ENCODE data around the gene ANXA6. TPM values are rescaled to one million over a fixed set of nuclear protein-coding genes. Genes with fewer than 3 reads are reported as not detected.

ANXA6 gene
- total RNA-seq, 1 donor from 2014 or later: 320 TPM

DNA sequence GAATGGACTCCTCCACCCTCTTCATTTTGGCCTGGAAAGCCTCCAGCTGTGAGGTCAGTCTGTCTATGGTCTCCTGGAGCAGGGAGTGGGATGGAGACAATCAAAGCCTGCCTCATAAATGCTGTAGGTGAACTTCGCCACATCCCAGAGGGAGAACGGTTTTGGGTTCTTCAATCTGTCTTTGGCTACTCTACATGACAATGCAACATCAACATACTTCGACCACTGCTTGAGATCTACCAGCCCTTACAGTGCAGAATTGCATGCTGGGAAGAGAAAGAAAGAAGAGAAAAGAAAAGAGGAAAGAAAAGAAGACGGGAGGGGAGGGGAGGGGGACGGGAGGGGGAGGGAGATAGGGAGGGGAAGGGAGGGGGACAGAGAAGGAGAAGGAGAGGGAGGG lies 28.5 kb upstream of the ANXA6 start:
- H3K36me3 Mint-ChIP-seq (ENCODE audit: low read depth, unreplicated experiment): peaks cover 4% of the 10 kb centered on the region
- H3K9ac ChIP-seq (ENCODE audit: low read length): no peak overlapping the region
- DNase-seq (ENCODE audit: low read depth) (no peak), FAIRE-seq (no peak)
- H3K4me2 ChIP-seq (ENCODE audit: low read length): no peak overlapping the region
- H2AFZ ChIP-seq (ENCODE audit: low read depth, low read length): no peak overlapping the region
- H3K4me3 ChIP-seq (ENCODE audit: insufficient read depth, low read depth, low read length): no peak overlapping the region
- no peaks in the 10 kb centered on the region for H3K79me2 ChIP-seq (ENCODE audit: insufficient read depth, low read length)
- no peaks in the 10 kb centered on the region for H3K9me3 ChIP-seq (ENCODE audit: insufficient read depth, low read depth, low read length)
- TF ChIP-seq, protein P1, sequence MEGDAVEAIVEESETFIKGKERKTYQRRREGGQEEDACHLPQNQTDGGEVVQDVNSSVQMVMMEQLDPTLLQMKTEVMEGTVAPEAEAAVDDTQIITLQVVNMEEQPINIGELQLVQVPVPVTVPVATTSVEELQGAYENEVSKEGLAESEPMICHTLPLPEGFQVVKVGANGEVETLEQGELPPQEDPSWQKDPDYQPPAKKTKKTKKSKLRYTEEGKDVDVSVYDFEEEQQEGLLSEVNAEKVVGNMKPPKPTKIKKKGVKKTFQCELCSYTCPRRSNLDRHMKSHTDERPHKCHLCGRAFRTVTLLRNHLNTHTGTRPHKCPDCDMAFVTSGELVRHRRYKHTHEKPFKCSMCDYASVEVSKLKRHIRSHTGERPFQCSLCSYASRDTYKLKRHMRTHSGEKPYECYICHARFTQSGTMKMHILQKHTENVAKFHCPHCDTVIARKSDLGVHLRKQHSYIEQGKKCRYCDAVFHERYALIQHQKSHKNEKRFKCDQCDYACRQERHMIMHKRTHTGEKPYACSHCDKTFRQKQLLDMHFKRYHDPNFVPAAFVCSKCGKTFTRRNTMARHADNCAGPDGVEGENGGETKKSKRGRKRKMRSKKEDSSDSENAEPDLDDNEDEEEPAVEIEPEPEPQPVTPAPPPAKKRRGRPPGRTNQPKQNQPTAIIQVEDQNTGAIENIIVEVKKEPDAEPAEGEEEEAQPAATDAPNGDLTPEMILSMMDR (IDR thresholded peaks at IDR 0.05; ENCODE audit: insufficient read depth, low read depth, low read length): no peak
- TF ChIP-seq EZH2 (IDR thresholded peaks at IDR 0.05; ENCODE audit: insufficient read depth, low read length): no peak
- H3K4me1 Mint-ChIP-seq (ENCODE audit: low read depth, unreplicated experiment): peaks cover 7% of the 10 kb centered on the region
- H3K27ac Mint-ChIP-seq (ENCODE audit: unreplicated experiment): no peak overlapping the region
- H3K9me3 Mint-ChIP-seq (ENCODE audit: unreplicated experiment): peaks cover 10% of the 10 kb centered on the region
- H4K20me1 ChIP-seq (ENCODE audit: insufficient read depth, low read length): no peaks in the 10 kb centered on the region
- no peaks in the 10 kb centered on the region for H3K4me1 ChIP-seq (ENCODE audit: insufficient read depth, low read length)
- H3K27ac ChIP-seq (ENCODE audit: low read depth, low read length): no peak overlapping the region
- no peaks in the 10 kb centered on the region for H3K27me3 ChIP-seq (ENCODE audit: insufficient read depth, low read length)
- no peaks in the 10 kb centered on the region for H3K36me3 ChIP-seq (ENCODE audit: insufficient read depth, low read length)
- H3K4me3 Mint-ChIP-seq (ENCODE audit: unreplicated experiment): no peak overlapping the region
- peaks cover 14% of the 10 kb centered on the region for H3K27me3 Mint-ChIP-seq (ENCODE audit: low read depth, unreplicated experiment)

DNA sequence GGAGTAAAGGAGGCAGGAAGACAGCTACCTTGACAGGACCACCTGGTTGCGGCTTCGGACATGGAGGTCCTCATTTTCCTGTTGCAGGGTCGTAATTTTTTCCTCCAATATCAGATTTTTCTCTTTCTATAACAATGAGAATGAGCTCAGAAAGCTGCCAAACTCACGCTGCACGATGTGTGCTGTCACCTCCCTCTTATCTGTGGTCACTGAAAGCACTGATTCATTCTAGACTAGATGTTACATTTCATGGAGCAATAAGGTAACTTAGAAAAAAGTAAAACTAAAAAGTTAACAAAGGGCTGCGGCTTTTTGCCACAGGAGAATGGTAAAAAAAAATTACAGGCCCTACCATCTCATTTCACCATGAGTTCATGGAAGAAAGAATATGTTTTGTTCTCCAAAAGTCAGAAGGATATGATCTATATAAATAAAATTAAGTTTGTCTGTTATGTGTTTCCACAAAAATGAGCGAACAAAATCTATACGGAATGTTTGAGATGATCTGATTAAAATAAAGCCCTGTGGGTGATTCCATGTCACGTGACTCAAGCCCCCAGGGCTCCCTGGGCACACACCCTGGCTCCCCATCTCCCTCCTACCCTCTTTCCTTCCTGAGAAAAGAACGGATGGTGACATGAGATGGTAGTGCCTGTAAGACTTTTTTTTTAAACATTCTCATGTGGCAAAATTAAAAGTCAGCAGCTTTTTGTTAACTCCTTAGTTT lies 26.9 kb upstream of the ANXA6 start:
- H3K79me2 ChIP-seq (ENCODE audit: insufficient read depth, low read length): no peaks in the 10 kb centered on the region
- H3K9ac ChIP-seq (ENCODE audit: low read length): no peak overlapping the region
- no peak for FAIRE-seq
- peaks cover 8% of the 10 kb centered on the region for H3K9me3 Mint-ChIP-seq (ENCODE audit: unreplicated experiment)
- H3K27ac ChIP-seq (ENCODE audit: low read depth, low read length): no peak overlapping the region
- no peak overlapping the region for H3K4me2 ChIP-seq (ENCODE audit: low read length)
- H3K4me3 ChIP-seq (ENCODE audit: insufficient read depth, low read depth, low read length): no peak overlapping the region
- H4K20me1 ChIP-seq (ENCODE audit: insufficient read depth, low read length): no peaks in the 10 kb centered on the region
- no peaks in the 10 kb centered on the region for H3K4me1 ChIP-seq (ENCODE audit: insufficient read depth, low read length)
- H2AFZ ChIP-seq (ENCODE audit: low read depth, low read length): no peak overlapping the region
- H3K4me3 Mint-ChIP-seq (ENCODE audit: unreplicated experiment): no peak overlapping the region
- peaks cover 7% of the 10 kb centered on the region for H3K4me1 Mint-ChIP-seq (ENCODE audit: low read depth, unreplicated experiment)
- no peak for DNase-seq (ENCODE audit: low read depth)
- H3K27ac Mint-ChIP-seq (ENCODE audit: unreplicated experiment): no peak overlapping the region
- peaks cover 3% of the 10 kb centered on the region for H3K27me3 ChIP-seq (ENCODE audit: insufficient read depth, low read length)
- H3K36me3 ChIP-seq (ENCODE audit: insufficient read depth, low read length): no peaks in the 10 kb centered on the region
- no peaks in the 10 kb centered on the region for H3K9me3 ChIP-seq (ENCODE audit: insufficient read depth, low read depth, low read length)
- peaks cover 14% of the 10 kb centered on the region for H3K27me3 Mint-ChIP-seq (ENCODE audit: low read depth, unreplicated experiment)
- TF ChIP-seq, protein P1 (IDR thresholded peaks at IDR 0.05; ENCODE audit: insufficient read depth, low read depth, low read length): no peak
- no peak for TF ChIP-seq EZH2 (IDR thresholded peaks at IDR 0.05; ENCODE audit: insufficient read depth, low read length)
- peaks cover 4% of the 10 kb centered on the region for H3K36me3 Mint-ChIP-seq (ENCODE audit: low read depth, unreplicated experiment)
